ENCODE measurements around the gene SFXN5. TPM values are rescaled to one million over a fixed set of nuclear protein-coding genes. Genes with fewer than 3 reads are reported as not detected.
"Not testable (repeated sequence)": the region's sequence is repeated elsewhere in the genome, so short reads cannot be mapped to it uniquely, and the experiment has no call there.

SFXN5 gene
- total RNA-seq, 1 experiment from 2014 or later: 20.5 TPM

DNA sequence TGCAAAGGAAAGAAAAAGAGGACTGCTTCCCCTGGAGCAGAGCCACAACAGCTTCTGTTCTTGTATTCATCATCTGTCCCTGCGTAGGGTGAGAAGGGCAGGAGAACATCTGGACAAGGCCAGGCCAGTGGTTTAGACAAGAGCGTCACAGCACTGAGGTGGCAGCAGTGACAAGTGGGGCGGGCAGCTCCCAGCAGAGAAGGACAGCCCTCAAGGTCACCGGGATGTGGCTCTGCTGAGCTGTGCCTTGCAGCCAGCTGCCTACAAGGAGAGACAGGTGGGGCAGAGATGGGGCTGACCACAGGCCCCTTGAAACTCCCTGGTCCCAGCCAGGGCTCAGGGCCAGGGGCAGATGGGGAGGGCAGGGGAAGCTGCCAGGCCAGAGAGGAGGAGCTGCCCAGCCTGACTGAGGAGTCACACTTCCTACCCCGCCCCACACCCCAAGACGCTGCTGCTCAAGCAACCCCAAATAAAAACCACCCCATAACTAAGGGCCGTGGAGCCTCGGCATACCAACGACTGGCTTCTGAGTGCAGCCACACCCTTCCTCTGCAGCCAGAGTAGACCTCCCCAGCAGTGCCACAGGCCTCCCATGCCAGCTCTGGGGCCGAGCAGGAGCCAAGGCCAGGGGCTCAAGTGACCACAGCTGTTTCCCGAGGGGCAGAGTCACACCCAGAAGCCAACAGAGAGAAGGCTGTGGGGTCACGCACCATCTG, 35.9 kb upstream of the SFXN5 start:
- H3K27ac ChIP-seq: peak overlapping the region; percentile 29
- no peaks in the 10 kb centered on the region for H3K9me3 ChIP-seq (replicated peaks)
- no peaks in the 10 kb centered on the region for H3K27me3 ChIP-seq
- H3K4me1 ChIP-seq: peaks cover 19% of the 10 kb centered on the region
- peak; percentile 61 to 65 for DNase-seq
- H3K36me3 ChIP-seq: no peaks in the 10 kb centered on the region
- no peak overlapping the region for H3K4me3 ChIP-seq

DNA sequence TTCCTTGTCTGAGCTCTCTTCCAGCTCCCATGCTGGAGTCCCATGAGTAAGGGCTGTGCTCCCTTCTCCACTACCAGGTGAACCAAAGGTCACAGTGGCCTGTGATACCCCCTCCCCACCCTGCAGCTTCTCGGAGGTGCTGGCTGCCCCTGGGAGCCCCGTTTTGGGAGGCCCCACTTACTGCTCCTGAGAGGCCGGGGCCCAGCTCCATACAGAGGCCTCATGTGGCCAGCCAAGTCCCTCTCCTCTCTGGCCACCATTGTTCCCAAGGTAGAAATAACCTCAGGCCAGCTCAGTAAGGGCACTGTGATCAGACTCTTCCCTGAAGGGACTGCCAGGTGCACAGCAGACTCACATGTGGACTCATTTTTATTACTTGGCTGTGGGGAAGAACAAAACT, 35.3 kb upstream of the SFXN5 start:
- Histone ChIP-seq H3K4me3 (no peak overlapping the region), H3K36me3 (no peaks in the 10 kb centered on the region), H3K9me3 (replicated peaks) (no peaks in the 10 kb centered on the region), H3K4me1 (peaks cover 19% of the 10 kb centered on the region), H3K27me3 (no peaks in the 10 kb centered on the region), H3K27ac (0 out of 2 replicates have a peak overlapping the region, but pooled peaks have one; percentile 1)
- DNase-seq: no peak

DNA sequence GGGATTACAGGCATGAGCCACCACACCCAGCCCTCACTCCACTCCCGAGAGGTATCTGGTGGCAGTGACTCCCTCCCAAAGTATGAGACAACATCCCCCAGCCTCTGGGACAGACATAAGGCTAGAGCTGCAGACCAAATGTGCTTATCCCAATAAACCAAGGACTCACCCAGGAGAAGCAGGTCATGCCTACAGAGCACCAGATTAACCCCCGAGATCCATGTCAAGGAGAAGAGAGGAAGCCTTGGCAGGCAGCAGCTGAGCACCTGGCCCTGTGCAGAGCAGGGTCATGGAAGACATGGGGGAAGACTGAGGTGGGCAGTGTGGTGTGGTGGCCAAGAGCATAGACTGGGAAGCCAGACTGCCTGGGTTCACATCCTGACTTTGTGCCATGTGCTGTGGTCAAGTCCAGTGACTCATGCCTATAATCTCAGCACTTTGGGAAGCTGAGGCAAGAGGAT, 34.0 kb upstream of the SFXN5 start:
- no peak overlapping the region for H3K4me3 ChIP-seq
- no peaks in the 10 kb centered on the region for H3K36me3 ChIP-seq
- H3K27me3 ChIP-seq: no peaks in the 10 kb centered on the region
- H3K4me1 ChIP-seq: peaks cover 15% of the 10 kb centered on the region
- DNase-seq: no peak
- no peak overlapping the region for H3K27ac ChIP-seq
- no peaks in the 10 kb centered on the region for H3K9me3 ChIP-seq (replicated peaks)

DNA sequence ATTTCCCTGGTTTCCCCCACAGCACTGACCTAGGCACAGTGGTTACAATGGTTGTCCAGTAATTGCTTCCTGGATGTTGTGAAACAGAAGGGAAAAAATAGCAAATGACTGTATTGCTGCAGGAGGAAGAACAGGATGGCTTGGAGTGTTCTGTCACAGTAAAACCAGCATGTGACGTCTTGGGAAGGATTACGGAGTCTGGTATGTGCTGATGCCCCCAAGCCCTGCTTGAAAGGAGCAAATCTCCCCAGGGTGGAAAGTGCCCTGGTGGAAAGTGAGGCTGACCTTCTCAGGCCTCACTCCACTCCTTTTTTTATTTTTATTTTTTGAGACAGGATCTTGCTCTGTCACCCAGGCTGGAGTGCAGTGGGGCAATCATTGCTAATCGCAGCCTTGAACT, 33.4 kb upstream of the SFXN5 start:
- H3K4me3 ChIP-seq: no peak overlapping the region
- DNase-seq: no peak
- no peak overlapping the region for H3K27ac ChIP-seq
- peaks cover 14% of the 10 kb centered on the region for H3K4me1 ChIP-seq
- no peaks in the 10 kb centered on the region for H3K36me3 ChIP-seq
- H3K27me3 ChIP-seq: no peaks in the 10 kb centered on the region
- no peaks in the 10 kb centered on the region for H3K9me3 ChIP-seq (replicated peaks)

DNA sequence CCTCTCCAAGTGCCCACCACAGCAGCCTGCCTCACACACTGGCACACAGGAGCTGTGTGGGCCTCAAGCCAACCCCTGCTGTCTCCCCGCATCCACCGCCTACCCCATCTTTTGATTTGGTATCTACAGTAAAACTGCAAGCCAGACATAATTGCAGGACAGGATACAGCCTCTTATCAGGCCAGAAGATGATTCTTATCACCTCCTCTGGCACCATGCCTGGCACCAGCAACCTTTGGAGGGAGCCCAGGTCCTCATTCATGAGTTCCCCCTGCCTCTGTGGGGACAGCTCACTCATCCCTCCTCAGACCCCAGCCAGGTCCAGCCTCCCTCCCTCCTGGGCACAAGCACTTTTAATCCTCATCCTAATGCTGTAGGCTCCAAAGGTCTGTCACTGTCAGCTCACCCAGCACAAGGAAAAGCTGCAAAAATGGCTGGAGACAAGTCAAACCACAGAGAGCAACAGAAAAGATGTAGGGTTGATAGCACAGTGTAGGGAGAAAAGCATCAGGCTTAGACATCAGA, 31.6 kb upstream of the SFXN5 start:
- H3K36me3 ChIP-seq: no peaks in the 10 kb centered on the region
- H3K27me3 ChIP-seq: 0 out of 2 replicates have a peak, but pooled peaks cover under 1% of the 10 kb centered on the region
- peaks cover 13% of the 10 kb centered on the region for H3K4me1 ChIP-seq
- no peak for DNase-seq
- H3K9me3 ChIP-seq (replicated peaks): no peaks in the 10 kb centered on the region
- no peak overlapping the region for H3K4me3 ChIP-seq
- no peak overlapping the region for H3K27ac ChIP-seq

DNA sequence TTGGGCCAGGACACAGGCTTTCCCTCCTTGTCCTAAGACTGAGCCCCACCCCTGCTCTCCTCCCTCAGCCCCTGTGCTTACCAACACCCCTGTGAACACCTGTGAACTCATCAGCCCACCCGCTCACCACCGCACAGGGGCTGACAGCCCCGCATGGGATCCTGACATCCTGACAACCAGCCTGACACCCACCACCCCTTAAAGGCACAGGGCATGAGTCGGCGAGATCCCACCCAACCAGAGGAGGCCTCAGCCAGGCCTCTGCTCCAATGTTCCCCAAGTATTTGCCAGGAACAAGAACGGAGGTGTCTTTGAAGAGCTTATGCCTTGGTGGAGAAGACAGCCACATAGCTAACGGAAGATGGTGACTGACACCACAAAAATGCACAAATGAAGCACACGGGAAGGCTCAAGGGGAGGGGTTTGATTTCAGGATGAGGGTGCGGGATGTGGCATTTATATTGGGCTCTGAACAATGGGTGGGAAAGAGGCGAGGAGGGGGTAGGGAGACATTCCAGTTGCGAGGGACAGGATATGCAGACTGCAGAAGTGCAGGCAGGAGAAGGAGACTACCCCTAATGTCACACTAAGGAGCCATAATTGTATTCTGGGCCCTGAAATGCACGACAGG, 30.2 kb upstream of the SFXN5 start:
- Histone ChIP-seq H3K27me3 (0 out of 2 replicates have a peak, but pooled peaks cover 4% of the 10 kb centered on the region), H3K9me3 (replicated peaks) (no peaks in the 10 kb centered on the region), H3K36me3 (no peaks in the 10 kb centered on the region), H3K4me1 (no peaks in the 10 kb centered on the region), H3K27ac (no peak overlapping the region), H3K4me3 (no peak overlapping the region)
- DNase-seq: no peak

DNA sequence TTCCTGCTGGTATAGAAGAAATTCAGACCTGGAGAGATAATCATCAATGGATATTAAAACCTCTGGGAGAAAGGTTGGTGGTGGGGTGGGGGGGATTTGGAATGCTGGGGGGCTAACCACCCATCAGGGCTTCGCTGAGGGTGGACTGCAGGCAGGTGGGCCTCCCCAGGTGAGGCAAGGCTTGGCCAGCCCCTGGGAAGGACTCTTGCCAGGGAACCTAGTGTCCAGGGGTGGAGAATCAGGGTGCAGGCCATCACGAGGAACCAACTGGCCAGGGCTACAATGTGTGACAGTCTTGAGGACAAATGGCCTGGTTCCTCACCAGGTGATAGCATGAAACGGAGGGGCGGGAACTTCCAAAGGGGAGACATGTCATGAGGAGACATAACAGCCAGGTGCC, 29.4 kb upstream of the SFXN5 start:
- no peaks in the 10 kb centered on the region for H3K4me1 ChIP-seq
- H3K27me3 ChIP-seq: 0 out of 2 replicates have a peak, but pooled peaks cover 4% of the 10 kb centered on the region
- DNase-seq: no peak
- H3K9me3 ChIP-seq (replicated peaks): no peaks in the 10 kb centered on the region
- no peaks in the 10 kb centered on the region for H3K36me3 ChIP-seq
- no peak overlapping the region for H3K4me3 ChIP-seq
- H3K27ac ChIP-seq: no peak overlapping the region

DNA sequence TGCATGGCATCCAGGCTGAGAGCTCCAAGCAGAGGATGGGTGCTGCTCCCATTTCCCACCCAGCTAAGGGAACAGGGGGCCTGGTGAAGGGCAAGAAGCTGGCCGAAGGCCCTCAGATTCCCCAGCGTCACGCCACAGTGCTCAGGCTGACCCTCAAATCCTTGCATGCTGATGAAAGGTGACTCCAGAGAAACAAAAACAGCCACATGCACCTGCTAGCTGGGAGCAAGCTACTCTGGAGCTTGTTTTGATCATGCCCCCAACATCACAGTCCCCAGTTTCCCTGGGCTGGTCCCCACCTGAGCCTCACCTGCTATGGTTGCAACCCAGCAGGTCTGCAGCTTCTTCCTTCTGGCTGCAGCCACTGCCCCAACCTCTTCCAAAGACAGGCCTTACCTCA, 28.0 kb upstream of the SFXN5 start:
- Histone ChIP-seq H3K36me3 (no peaks in the 10 kb centered on the region), H3K4me1 (no peaks in the 10 kb centered on the region), H3K27ac (no peak overlapping the region), H3K27me3 (0 out of 2 replicates have a peak, but pooled peaks cover 4% of the 10 kb centered on the region), H3K9me3 (replicated peaks) (no peaks in the 10 kb centered on the region), H3K4me3 (no peak overlapping the region)
- no peak for DNase-seq

DNA sequence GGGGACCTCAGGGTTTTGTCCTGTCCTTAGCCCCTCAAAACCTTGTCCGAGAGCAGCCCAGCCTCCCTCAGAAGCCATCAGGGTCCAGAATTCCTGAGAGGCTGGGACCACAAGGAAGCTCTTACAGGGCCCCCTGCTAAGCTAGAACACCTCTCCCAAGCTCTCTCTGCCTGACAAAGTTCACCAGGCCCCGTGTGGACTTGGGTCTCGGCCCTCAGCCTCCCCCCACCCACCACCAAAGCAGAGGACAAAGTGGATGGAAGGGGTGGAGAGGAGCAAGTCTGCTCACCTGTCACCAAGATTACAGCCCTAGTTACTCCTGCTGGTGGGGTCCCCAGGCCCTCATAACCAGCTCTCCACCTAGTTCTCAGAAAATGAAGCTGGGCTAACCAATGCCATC, 24.4 kb upstream of the SFXN5 start:
- no peak overlapping the region for H3K27ac ChIP-seq
- H3K9me3 ChIP-seq (replicated peaks): no peaks in the 10 kb centered on the region
- H3K36me3 ChIP-seq: no peaks in the 10 kb centered on the region
- no peaks in the 10 kb centered on the region for H3K4me1 ChIP-seq
- DNase-seq: no peak
- no peak overlapping the region for H3K4me3 ChIP-seq
- 0 out of 2 replicates have a peak, but pooled peaks cover 4% of the 10 kb centered on the region for H3K27me3 ChIP-seq

DNA sequence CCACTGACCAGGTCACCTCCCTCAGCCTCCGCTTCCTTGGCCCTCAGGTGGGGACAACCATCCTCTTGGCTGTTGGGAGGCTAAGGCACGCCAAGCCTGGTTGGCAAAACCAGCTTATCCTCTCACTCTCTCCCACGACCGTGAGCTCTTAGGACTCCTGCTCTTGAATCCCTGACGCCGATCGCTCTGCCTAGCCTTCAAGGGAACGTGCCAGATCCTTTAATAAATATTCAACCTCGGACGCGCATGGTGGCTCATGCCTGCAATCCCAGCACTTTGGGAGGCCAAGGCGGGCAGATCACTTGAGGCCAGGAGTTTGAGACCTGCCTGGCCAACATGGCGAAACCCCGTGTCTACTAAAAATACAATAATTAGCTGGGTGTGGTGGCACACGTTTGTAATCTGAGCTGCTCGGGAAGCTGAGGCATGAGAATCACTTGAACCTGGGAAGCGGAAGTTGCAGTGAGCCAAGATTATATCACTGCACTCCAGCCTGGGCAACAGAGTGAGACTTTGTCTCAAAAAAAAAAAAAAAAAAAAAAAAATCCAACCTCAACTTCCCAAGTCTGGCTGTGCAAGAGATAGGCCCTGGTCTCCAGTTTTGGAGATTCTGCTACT, 22.2 kb upstream of the SFXN5 start:
- H3K27ac ChIP-seq; DNase-seq; H3K4me3 ChIP-seq; H3K9me3 ChIP-seq (replicated peaks); H3K4me1 ChIP-seq; H3K27me3 ChIP-seq; H3K36me3 ChIP-seq: not testable (repeated sequence)

DNA sequence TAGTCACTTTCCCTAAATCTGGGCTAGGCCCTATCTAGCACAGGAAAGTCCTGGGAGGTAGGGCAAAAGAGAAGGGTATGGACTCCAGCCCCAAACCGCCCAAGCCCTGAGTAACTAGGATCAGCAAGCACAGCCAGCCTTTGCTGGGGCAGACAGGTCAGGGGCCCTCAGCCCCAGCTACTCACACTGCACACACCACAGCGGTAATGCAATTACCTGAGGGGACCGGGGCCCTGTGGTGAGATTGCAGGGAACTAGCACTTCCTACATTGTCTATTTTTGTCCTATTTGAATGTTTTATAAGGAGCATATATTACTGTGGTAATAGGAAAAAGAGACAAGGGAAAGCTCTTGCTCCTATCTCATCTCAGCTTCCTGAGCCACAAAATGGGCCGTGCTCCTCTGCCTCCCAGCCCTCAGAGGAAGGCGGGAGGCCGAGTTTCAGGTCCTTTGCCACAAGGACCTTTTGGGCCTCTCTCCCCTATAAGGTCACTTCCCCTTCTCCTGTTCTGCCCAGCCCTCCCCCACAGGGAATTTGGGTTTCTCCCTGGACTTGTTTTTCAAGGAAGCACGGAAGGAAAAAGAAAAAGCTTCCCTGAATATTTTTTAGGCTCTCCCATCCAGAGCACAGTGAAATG, 20.8 kb upstream of the SFXN5 start:
- Histone ChIP-seq H3K9me3 (replicated peaks) (no peaks in the 10 kb centered on the region), H3K4me1 (peaks cover 9% of the 10 kb centered on the region; the same call in 1 of the 2 replicates), H3K36me3 (no peaks in the 10 kb centered on the region), H3K27me3 (no peaks in the 10 kb centered on the region), H3K27ac (no peak overlapping the region), H3K4me3 (no peak overlapping the region)
- DNase-seq: no peak

DNA sequence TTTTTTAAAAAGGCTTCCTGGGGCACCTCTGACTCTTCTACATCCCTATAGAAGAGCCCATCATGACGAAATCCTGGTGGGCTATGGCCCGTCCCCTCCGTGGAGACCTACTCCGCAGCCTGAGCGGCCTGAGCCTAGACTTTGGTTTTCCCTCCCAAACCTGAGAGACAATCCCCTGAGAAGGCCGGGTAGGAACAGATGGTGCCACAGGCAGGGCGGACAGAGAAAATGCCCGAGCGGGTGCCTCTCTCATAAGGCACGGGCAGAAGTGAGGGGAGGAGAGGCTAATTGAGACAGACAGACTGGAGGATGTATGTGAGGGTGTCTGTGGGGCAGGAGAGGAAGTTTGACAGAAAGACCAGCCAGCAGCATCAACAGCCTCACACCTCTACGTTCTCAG, 20.2 kb upstream of the SFXN5 start:
- no peak for DNase-seq
- no peaks in the 10 kb centered on the region for H3K36me3 ChIP-seq
- H3K4me1 ChIP-seq: peaks cover 9% of the 10 kb centered on the region; the same call in 1 of the 2 replicates
- no peak overlapping the region for H3K27ac ChIP-seq
- H3K27me3 ChIP-seq: no peaks in the 10 kb centered on the region
- no peak overlapping the region for H3K4me3 ChIP-seq
- no peaks in the 10 kb centered on the region for H3K9me3 ChIP-seq (replicated peaks)

DNA sequence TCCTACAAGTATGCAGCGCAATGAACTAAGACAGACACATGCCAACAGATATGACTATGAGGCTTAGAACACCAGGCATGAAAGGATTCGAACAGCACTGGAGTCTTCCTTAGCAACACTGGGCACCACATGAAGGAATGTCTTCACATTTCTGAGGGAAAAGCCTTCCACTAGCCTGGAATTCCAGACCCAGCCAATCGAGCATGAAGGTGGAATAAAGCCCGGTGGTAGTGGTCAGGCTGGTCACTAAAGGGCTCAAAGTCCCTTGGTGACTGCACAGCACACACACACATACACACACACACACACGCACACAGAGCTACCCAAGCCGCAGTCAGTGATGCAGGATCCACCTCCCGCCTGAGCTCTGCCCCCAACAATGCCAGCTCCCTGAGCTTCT, 19.7 kb upstream of the SFXN5 start:
- H3K4me3 ChIP-seq: no peak overlapping the region
- no peaks in the 10 kb centered on the region for H3K9me3 ChIP-seq (replicated peaks)
- H3K27ac ChIP-seq: no peak overlapping the region
- peaks cover 9% of the 10 kb centered on the region; the same call in 1 of the 2 replicates for H3K4me1 ChIP-seq
- H3K27me3 ChIP-seq: no peaks in the 10 kb centered on the region
- H3K36me3 ChIP-seq: no peaks in the 10 kb centered on the region
- no peak for DNase-seq

DNA sequence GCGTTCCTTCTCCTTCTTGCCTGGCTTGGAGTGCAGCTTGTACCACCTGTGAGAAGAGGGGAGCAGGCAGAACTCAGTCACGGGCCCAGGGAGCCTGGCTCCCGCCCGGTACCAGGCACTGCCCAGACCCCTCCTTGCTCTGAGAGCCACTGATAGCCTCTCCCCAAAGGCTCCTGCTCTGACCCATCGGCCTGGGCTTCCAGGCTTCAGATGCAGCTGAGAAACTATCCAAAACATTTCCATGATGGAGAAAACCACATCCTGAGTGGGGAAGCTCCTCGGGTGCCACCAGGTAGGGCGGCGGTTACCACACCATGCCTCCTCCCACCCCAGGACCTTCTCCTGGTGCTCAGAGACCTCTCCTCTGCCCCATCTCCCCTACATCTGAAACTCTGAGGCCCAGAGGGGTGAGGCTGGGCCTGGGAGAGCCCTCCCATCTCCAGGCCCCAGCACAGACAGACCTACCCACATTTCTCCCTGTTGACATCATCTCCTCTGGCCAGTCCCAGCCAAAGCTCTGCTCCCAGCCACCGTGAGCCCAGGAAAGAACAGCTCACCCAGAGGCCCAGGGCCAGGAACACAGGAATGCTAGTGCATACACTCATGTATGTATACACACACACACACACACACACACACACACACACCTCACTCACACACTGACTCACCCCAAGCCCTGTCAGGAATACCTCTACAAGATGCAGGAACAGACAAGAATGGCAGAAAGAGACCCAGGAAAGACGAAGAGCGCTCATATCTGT, 17.9 kb upstream of the SFXN5 start:
- H3K27ac ChIP-seq: peak overlapping the region; percentile 27
- no peaks in the 10 kb centered on the region for H3K9me3 ChIP-seq (replicated peaks)
- H3K4me1 ChIP-seq: peaks cover 9% of the 10 kb centered on the region; the same call in 1 of the 2 replicates
- no peak overlapping the region for H3K4me3 ChIP-seq
- no peaks in the 10 kb centered on the region for H3K27me3 ChIP-seq
- peak; percentile 51 to 72 for DNase-seq
- H3K36me3 ChIP-seq: no peaks in the 10 kb centered on the region
